Peyer's patch (tissue), 4 donors: ENCODE results near the gene TLK1.

Source experiments
- CTCF ChIP-seq, 6 experiments: fragments of 450-650 bp in 4 of 6; fragments of 200-600 bp in 2 of 6; sonication (generic) in 1 of 6; IDR thresholded peaks; one replicate each; pipeline ENCODE4 v1.5.1; 2017 to 2019; ENCODE audit warnings: antibody characterized with exemption in 6 of 6, mild to moderate bottlenecking in 3 of 6, moderate library complexity in 1 of 6
- POLR2A ChIP-seq, 2 donors: fragments of 450-650 bp; IDR thresholded peaks; one replicate each; pipeline ENCODE4 v1.5.1; 2017; ENCODE audit warnings: antibody characterized with exemption in 2 of 2, mild to moderate bottlenecking in 2 of 2, moderate library complexity in 2 of 2

DNA sequence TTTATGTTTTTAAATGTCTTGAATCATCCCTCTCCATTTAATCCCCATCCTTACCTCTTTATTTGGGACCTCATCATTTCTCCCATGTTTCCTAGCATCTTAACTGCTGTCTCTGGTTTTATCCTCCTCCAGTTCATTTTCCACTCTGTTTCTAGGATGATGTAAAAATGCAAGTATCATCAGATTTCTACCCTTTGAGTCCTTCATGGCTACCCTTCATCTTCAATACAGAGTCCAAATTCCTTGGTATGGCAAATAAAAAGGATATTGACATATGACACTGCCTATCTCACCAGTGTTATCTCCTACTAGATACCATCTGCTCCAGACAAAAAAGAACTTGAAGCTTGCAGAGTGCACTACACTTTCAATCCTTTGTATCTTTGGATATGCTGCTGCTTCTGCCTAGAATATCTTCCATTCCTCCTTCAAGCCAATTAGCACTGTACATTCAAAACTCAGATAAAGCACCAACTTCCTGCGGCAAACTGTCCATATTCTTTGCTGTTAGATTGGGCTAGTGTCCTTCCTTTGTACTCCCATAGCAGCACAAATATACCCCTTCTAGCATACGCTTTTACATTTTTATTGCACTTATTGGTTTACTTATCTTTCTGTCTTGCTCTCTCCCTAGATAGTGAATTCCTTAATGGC lies 24.6 kb upstream of the TLK1 start:
- TF ChIP-seq CTCF (IDR thresholded peaks at IDR 0.05): no peak
- TF ChIP-seq POLR2A (IDR thresholded peaks at IDR 0.05): no peak
